Thyroid gland (tissue), 4 donors: Measurements from ENCODE around the gene POMGNT2.

Experiments used
- POLR2A ChIP-seq, 2 donors: fragments of 450-650 bp; IDR thresholded peaks; one replicate each; pipeline ENCODE4 v1.6.1; 2017; ENCODE audit warnings: antibody characterized with exemption in 2 of 2, mild to moderate bottlenecking in 2 of 2, moderate library complexity in 1 of 2
- TF ChIP-seq, protein P1 (sequence below), 6 experiments: fragments of 200-600 bp in 3 of 6; fragments of 450-650 bp in 3 of 6; sonication (generic) in 3 of 6; IDR thresholded peaks; one replicate each; pipeline ENCODE4 v1.5.1; 2016 to 2019; ENCODE audit warnings: antibody characterized with exemption in 6 of 6, mild to moderate bottlenecking in 2 of 6, inconsistent platforms in 1 of 6, moderate library complexity in 1 of 6

DNA sequence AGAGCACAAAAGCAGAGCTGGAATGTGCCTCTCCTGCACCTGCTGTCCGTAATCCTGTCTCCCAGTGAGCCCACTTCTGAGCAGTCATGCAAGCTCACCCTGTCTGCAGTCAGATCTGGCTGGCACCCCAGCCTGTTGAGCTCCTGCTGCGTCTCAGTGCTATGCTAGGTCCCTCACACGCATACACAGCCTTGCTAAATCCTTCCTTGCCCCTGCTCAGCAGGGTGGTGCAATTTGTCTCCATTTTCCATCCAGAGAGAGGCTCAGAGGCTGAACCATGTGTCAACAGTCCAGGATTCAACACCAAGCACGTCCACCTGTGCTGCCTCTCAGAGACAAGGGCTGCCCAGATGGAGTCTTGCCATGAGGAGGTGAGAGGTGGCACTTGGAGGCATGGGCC lies 11.0 kb downstream of the POMGNT2 start:
- TF ChIP-seq, protein P1, sequence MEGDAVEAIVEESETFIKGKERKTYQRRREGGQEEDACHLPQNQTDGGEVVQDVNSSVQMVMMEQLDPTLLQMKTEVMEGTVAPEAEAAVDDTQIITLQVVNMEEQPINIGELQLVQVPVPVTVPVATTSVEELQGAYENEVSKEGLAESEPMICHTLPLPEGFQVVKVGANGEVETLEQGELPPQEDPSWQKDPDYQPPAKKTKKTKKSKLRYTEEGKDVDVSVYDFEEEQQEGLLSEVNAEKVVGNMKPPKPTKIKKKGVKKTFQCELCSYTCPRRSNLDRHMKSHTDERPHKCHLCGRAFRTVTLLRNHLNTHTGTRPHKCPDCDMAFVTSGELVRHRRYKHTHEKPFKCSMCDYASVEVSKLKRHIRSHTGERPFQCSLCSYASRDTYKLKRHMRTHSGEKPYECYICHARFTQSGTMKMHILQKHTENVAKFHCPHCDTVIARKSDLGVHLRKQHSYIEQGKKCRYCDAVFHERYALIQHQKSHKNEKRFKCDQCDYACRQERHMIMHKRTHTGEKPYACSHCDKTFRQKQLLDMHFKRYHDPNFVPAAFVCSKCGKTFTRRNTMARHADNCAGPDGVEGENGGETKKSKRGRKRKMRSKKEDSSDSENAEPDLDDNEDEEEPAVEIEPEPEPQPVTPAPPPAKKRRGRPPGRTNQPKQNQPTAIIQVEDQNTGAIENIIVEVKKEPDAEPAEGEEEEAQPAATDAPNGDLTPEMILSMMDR (IDR thresholded peaks at IDR 0.05): no peak
- TF ChIP-seq POLR2A (IDR thresholded peaks at IDR 0.05): no peak
